ENCODE measurements around the gene CSRNP2. TPM values are rescaled to one million over a fixed set of nuclear protein-coding genes. Genes with fewer than 3 reads are reported as not detected.

The CSRNP2 gene
- total and polyA plus RNA-seq, 4 donors, result 10.7 to 29.9 (median 20.6) TPM

DNA sequence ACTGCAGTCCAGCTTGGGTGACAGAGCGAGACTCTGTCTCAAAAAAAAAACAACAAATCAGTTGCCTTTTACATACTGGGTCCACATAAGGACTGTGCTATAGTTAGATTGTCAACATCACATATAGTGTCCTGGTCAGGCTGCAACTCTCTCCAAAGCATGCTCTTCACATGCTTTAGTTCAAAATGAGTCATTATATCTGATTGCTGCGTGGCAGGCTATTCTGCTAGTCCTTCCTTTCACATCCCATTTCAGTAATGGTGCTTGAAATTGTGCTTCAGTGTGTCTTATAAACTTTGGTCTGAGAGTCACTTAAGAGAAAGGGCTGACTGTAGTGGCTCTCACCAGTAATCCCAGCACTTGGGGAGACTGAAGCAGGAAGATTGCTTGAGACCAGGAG, 28.3 kb downstream of the CSRNP2 start:
- TF ChIP-seq, protein P1, sequence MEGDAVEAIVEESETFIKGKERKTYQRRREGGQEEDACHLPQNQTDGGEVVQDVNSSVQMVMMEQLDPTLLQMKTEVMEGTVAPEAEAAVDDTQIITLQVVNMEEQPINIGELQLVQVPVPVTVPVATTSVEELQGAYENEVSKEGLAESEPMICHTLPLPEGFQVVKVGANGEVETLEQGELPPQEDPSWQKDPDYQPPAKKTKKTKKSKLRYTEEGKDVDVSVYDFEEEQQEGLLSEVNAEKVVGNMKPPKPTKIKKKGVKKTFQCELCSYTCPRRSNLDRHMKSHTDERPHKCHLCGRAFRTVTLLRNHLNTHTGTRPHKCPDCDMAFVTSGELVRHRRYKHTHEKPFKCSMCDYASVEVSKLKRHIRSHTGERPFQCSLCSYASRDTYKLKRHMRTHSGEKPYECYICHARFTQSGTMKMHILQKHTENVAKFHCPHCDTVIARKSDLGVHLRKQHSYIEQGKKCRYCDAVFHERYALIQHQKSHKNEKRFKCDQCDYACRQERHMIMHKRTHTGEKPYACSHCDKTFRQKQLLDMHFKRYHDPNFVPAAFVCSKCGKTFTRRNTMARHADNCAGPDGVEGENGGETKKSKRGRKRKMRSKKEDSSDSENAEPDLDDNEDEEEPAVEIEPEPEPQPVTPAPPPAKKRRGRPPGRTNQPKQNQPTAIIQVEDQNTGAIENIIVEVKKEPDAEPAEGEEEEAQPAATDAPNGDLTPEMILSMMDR (IDR thresholded peaks at IDR 0.05; ENCODE audit: control extremely low read depth, extremely low read depth), result no peak
- DNase-seq (no peak), ATAC-seq (ENCODE audit: insufficient read depth, low FRiP score) (no peak)
- no peaks in the 10 kb centered on the region for H3K27me3 ChIP-seq (ENCODE audit: control insufficient read depth in 3 of 3, insufficient read depth in 3 of 3, low read length in 2 of 3)
- 81 to 96% methylated on average over 2 of the region's 2 CpGs for WGBS, 2 donors
- H3K4me3 ChIP-seq, result no peak overlapping the region
- no peak overlapping the region for H3K9ac ChIP-seq (ENCODE audit: insufficient read depth in 1 of 2, low read length in 2 of 2)
- H3K27ac ChIP-seq (ENCODE audit: low read depth in 1 of 2, low read length in 1 of 2), result no peak overlapping the region
- H3K9me3 ChIP-seq (ENCODE audit: control insufficient read depth in 4 of 4, insufficient read depth in 3 of 4, low read length in 3 of 4), result no peaks in the 10 kb centered on the region
- H3K4me1 ChIP-seq (ENCODE audit: control insufficient read depth in 5 of 5, insufficient read depth in 5 of 5, low read length in 5 of 5), result peaks cover 0 to 2% (median 0%) of the 10 kb centered on the region in 5 donors
- H3K36me3 ChIP-seq (ENCODE audit: control insufficient read depth in 4 of 4, insufficient read depth in 4 of 4, low read length in 4 of 4), result peaks cover 29 to 43% (median 35%) of the 10 kb centered on the region in 4 donors

DNA sequence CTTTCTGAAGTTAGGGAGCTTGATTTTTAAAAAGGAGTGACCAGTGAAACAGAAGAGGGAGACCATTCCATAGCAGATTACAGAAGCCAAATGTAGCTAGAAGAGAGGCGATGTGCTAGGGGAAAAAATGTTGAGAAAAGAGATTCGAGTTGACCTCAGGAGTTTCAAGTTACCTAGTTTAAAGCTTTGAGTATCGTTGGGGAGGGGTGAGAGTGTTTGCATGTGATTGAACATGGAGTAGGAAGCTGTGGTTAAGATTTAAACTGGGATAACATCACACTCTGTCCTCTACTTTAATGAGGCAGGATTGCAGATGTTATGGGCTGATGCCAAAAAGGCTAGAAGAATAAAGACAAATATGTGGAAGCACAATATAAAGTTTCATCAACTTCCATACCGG, 31.6 kb downstream of the CSRNP2 start:
- H3K9ac ChIP-seq (ENCODE audit: insufficient read depth in 1 of 2, low read length in 2 of 2), result no peak overlapping the region
- no peak overlapping the region for H3K4me3 ChIP-seq
- H3K27ac ChIP-seq (ENCODE audit: low read depth in 1 of 2, low read length in 1 of 2), result no peak overlapping the region
- TF ChIP-seq, protein P1 (IDR thresholded peaks at IDR 0.05; ENCODE audit: control extremely low read depth, extremely low read depth), result no peak
- ATAC-seq (ENCODE audit: insufficient read depth, low FRiP score) (no peak), DNase-seq (peak in 1 of 3 donors; percentile 12)
- peaks cover 14 to 26% (median 20%) of the 10 kb centered on the region in 4 donors for H3K36me3 ChIP-seq (ENCODE audit: control insufficient read depth in 4 of 4, insufficient read depth in 4 of 4, low read length in 4 of 4)
- 49 to 55% methylated on average over 4 of the region's 4 CpGs for WGBS, 2 donors
- no peaks in the 10 kb centered on the region for H3K9me3 ChIP-seq (ENCODE audit: control insufficient read depth in 4 of 4, insufficient read depth in 3 of 4, low read length in 3 of 4)
- H3K27me3 ChIP-seq (ENCODE audit: control insufficient read depth in 3 of 3, insufficient read depth in 3 of 3, low read length in 2 of 3), result no peaks in the 10 kb centered on the region
- H3K4me1 ChIP-seq (ENCODE audit: control insufficient read depth in 5 of 5, insufficient read depth in 5 of 5, low read length in 5 of 5), result peaks cover 2 to 18% (median 9%) of the 10 kb centered on the region in 5 donors

DNA sequence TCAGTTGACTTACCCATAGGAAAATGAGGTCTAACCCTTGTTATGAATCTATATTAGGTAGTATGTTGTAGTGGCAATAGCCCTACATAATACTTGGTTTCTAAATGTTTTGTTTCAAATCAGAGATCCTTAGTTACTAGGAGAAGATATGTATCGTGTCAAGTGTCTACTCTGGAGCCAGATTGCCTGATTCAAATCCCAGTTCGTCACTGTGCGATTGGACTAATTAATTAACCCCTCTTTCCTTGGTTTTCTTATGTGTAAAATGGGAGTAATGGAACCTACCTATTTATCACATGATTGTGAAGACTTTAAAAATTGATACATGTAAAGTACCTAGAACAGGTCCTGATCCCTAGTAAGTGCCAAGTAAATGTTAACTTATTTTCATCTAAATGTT, 33.9 kb downstream of the CSRNP2 start:
- no peak overlapping the region for H3K27ac ChIP-seq (ENCODE audit: low read depth in 1 of 2, low read length in 1 of 2)
- no peak for ATAC-seq (ENCODE audit: insufficient read depth, low FRiP score)
- peaks cover 6 to 18% (median 10%) of the 10 kb centered on the region in 4 donors for H3K36me3 ChIP-seq (ENCODE audit: control insufficient read depth in 4 of 4, insufficient read depth in 4 of 4, low read length in 4 of 4)
- H3K9me3 ChIP-seq (ENCODE audit: control insufficient read depth in 4 of 4, insufficient read depth in 3 of 4, low read length in 3 of 4), result no peaks in the 10 kb centered on the region
- H3K4me3 ChIP-seq, result no peak overlapping the region
- TF ChIP-seq, protein P1 (IDR thresholded peaks at IDR 0.05; ENCODE audit: control extremely low read depth, extremely low read depth), result no peak
- peak overlapping the region in 1 of 2 donors; percentile 62 for H3K9ac ChIP-seq (ENCODE audit: insufficient read depth in 1 of 2, low read length in 2 of 2)
- DNase-seq, result no peak
- WGBS, 2 donors, result 73 to 92% methylated on average over 3 of the region's 3 CpGs
- H3K27me3 ChIP-seq (ENCODE audit: control insufficient read depth in 3 of 3, insufficient read depth in 3 of 3, low read length in 2 of 3), result no peaks in the 10 kb centered on the region
- peaks cover 0 to 18% (median 9%) of the 10 kb centered on the region in 5 donors for H3K4me1 ChIP-seq (ENCODE audit: control insufficient read depth in 5 of 5, insufficient read depth in 5 of 5, low read length in 5 of 5)
